ENCODE data around the gene PDLIM7.

PDLIM7 gene

DNA sequence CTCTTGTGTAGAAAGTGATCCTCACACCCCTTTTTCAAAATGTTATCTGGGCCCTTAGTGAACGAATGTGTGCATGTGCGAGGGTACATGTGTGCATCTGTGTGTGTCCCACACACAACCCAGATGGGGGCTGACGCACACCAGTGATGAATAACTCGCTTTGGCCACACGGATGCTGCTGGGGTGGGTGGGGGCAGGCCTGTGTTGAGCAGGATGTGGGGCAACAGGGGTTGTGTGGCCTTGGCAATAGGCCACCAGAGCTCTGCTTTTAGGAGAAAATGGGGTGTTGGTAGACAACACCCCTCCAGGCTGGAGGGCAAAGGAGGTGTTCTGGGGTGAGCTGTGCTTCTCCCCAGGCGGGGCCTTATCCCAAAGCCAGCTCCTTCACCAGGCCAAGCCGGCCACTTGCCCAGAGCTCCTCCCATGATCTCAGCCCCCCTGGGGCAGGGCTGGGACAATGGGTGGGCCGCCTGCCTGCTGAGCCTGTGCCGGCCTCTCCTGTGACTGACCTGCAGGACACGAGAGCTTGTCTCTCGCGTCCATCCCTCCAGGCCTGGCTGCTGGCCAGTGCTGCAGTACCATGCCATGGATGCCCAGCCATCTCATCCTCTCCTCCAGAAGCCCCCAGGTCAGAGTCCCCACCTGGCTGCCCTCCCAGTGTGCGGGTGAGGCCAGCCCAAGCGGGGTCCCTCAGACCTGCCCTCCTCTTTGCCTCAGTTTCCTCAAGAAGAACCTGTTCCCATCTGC, 25.6 kb downstream of the PDLIM7 start:
- DNase-seq: no peak

DNA sequence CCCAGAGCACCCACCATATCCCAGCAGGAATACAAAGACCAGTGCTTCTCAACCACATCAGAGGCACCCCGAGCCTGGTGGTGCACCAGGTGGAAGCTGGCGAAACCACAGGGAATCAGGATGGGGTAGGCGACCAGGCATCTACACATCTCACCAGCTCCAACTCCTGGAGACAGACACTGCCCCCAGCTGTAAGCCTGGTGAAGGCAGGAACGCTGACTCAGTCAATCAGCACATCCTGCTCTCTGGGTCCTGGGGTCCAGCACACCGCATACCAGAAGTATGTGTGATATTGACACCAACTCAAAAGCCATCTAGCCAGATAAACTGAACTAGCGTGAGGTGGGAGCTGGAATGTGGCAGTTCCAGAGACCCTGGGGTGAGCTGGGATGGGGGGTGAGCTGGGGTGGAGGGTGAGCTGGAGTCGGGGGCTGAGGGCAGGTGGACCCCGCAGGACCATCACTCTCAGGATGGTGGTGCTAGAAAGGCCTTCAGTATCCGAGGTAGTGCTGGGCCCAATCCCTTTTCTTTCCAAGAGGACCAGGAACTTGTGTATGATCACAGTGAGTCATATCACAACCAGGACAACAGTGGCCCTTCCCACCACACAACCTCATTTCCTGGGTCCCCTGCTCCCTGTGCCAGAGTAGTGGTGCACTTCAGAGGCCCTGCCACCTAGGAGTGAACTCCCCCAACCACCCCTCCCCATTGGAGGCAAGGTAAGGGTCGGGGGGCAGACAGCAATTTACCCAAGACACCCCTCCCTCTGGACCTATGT, 26.5 kb downstream of the PDLIM7 start:
- DNase-seq: no peak

DNA sequence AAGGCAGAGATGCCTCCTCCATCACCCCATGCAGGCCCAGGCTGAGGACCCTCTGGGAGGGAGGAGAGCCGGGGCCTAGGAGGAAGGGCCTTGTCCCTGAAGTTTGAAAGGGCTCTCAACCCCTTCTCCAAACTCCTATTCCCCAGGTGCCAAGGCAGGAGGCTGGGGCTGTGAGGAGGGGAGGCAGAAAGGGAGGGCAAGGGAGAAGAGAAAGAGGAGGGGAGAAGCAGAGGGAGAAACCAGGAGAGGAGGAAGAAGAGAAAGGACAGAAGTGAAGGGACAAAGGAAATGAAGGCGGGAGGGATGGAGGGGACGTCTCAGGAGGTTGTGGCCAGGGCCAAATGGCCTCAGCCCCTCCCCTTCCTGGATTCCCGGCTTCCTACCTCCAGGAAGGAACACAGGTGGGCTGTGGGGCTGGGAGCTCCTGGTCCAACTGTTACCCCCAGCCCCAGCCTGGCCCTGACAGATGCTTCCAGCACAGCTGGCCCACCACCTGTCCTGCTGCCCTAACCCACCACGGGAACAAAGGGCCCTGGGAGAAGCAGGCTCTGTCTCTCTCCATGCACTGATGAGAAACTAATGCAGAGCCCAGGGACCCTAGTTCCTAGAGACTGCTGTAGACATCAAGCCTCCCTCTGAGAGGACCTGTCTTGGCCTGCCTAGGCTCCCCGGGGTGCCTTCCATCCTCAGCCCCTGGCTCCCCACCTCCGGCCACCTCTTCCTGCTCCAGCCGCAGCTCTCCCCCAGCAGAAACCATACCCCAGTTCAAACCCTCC, 27.5 kb downstream of the PDLIM7 start:
- DNase-seq: no peak

DNA sequence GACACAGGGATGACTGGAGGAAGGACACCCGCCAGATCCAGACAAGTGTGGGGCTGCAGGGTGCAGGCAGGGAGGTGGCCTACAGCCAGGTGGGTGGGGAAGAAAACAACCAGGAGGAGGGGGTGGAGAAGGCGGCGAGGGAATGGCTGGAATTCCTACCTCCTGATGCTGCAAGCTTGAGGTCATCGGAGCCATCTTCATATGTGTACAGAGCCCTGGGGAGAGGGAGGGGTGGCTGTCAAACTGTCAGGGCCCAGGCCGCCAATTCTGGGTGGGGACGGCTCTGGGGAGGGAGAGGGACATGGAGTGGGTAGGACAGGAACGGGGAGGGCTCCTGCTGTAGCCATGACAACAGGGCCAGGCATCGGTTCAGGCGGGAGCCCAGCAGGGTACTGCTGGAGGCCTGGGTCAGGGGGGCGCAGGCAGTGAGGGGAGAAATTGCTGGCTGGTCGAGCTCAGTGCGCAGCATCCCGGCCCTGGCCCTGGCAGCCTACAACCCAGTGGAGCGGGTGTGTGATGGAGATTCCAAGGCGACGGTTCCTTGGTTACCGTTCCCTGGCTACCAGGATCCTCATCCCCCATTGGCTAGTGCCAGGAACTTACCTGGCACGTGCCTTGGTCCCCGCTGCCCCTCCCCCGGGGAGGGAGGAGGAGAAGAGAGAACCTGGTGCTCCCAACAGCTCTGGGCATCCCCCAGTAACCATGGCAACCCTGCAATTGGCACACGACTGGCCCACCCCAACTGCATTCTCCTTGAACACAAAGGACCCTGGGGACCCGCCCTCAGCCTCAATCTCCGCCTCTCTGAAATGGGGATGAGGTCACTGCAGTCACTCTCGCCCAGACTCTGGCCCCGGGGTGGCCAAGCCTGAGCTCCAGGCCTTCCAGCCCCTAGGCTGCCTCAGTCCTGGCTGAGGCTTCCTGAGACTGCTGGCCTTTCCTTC, 28.4 kb downstream of the PDLIM7 start:
- peak in 1 of 2 experiments; percentile 39 for DNase-seq

DNA sequence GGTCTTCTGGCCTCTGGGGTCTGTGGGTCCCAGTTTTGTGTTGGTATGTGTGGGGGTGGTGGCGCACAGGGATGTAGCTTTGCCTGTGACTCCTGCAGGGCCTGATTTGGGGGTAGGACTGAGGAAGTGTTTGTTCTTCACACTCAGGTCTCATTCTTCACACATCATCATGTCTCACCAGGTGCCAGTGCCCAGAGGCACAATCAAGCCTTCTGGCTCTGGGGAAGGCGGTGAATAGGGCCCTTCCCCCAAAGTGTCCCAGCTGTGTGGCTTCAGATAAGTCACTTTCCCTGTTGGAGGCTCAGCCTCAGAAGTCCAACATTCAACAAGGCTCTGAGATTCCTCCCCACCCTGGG, 29.1 kb downstream of the PDLIM7 start:
- no peak for DNase-seq

DNA sequence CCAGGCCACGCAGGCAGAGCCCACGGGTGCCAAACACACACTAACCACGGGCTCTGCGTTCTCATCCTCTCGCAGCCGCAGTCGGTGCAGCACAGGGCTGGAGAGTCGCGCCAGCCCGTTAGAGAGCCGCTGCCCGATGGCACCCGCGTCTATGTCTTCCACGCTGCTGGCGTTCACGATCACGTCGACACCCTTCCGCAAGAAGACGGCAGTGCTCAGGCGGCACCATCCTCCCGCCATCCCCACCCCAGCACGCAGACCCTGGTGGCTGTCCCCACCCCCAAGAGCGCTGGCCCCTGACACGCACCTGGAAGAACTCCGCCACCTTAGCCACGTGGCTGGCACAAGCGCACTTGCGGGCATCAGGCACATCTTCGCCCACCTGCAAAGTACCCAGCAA, 30.0 kb downstream of the PDLIM7 start:
- no peak for DNase-seq

DNA sequence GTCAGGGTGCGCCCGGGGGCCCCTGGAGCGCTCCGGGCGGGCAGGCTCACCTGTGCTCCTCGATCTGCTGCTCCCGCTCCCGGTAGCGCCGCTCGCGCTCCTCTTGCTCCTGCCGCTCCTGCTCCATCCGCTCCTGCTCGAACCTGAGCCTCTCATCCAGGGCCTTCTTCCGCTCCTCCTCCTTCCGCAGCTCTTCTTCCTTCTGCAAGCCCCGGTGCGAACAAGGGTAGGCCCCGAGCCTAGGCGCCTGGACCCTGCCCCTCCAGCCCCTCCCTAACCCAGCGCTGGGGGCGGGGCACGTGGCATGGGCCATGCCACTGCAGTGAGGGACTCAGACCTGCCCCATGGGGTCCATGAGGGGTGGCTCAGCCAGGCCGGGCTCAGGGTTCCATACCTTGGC, 30.5 kb downstream of the PDLIM7 start:
- DNase-seq: no peak

DNA sequence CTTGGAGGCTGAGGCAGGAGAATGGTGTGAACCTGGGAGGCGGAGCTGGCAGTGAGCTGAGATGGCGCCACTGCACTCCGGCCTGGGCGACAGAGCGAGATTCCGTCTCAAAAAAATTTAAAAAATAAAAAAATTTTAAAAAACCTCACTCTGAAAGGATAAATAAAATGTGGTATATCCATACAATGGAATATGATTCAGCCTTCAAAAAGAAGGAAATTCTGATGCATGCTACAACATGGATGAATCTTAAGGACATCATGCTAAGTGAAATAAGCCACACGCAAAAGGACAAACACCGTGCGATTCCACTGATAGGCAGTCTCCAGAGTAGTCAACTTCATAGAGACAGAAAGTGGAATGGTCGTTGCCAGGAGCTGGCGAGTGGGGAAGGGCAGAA, 32.4 kb downstream of the PDLIM7 start:
- DNase-seq: no peak

DNA sequence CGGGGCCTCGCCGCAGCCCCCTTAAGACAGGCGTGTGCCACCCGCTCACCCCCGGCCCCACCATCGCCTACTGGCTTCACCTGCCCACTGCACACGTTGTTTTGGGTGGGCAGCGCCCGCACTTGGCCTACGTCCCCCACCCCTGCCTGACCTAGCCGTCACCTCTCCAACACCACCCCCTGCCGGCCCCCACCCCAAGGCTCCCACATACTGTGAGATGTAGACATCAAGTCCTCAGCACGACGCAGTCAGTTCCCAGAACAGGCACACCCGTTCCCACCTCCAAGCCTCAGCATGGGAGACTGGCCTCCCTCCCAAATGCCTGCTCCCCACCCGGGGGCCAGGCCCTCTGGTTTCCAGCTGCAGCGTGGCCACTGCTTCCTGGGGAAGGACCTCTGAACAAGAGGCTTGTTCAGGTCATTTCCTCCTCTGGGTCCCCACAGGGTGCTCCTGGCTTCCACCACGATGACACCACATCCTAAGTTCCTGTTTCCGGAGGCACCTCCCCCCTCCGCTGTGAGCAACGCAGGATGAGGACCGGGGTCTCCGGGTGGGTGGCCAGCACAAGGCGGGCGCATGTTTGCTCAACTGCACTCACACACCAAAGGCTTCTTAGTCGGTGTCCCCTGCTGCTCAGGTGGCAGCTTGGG, 35.3 kb downstream of the PDLIM7 start:
- no peak for DNase-seq

DNA sequence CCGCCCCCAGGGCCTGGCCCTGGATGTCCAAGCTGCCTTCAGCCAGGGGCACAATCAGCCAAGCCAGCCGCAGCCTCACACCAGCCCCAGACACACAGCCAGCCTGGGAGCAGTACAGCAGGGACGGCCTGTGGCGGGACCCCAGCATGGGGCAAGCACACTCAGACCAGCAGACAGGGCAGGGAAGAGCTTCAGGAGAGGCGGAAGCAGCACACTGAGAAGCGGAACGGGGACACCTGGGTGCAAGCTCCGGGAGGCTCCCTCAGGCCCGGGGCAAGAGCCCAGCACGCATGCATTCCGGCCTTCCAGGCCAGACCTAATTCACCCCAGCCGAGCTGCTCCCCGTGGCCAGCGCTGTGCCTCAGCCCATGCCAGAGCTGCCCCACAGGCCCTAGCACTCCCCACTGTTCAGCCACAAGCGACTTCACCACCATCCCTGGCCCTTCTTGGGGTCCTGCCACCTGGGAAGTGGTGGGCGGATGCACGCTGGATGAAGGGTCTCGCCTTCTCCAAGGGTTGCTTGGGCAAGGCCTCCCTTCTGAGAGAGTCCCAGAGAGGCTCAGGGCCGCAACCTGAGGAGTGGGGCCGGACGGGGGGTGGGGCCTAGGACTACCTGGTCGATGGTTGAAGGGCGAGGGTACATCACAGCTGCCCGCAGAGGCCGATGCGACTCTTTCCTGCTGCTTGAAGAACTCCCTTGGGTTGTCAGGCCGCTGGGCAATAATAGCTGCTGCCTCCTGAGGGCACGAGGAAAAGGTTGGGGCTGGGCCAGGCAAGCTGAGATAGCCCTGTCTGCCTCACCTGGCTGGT, 37.4 kb downstream of the PDLIM7 start:
- DNase-seq: no peak

DNA sequence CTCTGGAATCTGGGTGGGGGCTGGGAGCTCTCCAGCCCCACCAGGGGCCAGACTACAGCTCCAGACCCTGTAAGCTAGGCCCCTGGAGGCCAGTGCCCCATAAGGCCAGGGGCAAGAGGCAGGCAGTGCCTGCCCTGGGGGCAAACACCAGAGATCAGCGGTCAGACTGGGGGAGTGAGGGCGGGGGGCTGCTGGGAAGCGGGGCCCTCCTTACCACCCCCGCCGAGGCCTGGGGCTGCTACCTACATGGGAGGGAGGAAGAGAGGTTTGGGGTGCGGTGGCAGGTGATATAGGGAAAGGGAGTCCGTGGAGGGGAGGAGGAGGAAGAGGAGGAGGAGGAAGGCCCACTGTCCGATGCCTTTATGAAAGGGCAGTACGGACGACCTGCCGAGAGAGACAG, 38.0 kb downstream of the PDLIM7 start:
- no peak for DNase-seq

DNA sequence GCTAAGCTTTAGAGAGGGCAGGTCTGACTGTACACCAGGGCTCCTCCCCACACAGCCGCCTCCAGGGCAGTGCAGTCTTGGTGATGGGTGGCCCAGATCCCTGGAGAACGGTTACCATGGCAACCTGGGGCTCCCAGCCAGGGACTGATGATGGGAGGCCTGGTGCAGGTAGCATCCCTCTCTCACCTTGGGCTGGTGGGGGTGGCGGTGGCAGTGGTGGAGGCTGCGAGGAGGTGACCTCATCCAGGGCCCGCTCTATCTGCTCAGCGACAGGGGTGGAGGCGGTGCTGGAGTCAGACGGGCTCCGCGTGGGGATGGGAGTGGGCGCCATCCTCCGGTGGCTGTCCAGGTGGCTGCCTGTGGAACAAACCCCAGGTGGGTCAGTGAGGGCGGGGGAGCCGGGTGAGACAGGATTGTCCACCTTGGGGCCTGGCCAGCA, 38.5 kb downstream of the PDLIM7 start:
- DNase-seq: peak in 1 of 2 experiments; percentile 15

DNA sequence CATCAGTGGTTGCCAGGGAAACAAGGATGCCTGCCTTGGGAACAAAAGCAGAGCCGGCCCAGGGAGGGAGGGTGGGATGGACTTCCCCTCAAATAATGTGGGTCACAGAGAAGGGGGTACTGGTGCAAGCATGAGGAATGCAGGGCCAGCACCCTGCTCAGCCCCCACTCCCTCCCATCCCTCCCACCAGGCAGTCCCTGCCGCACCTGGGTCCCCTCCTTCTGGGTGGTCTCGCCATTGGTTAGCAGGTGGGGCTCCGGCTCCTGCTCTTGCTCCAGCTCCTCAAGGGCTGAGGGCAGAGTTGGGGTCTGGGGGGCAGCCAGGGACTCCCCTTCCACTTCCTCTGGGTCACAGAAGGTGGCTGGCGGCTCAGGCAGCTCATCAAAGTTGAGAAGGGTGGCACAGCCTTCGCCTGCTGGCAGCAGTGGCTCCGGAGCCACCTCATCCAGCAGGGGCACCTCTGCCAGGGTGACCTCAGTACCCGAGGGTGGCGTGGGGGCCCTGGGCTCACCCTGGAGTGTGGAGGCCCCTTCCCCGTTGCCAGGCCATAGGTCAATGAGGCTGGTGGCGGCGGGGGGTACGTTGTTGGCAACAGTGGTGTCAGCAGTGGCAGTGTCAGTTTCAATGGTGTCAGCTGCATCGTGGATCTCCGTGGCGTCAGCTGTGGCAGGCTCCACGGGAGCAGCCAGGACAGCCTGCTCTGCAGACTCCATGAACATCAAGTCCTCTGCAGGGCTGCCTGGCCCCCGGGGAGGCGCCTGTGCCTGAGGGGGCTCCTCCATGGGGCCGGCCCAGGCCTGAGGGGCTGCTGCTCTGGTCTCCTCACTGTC, 39.3 kb downstream of the PDLIM7 start:
- no peak for DNase-seq

DNA sequence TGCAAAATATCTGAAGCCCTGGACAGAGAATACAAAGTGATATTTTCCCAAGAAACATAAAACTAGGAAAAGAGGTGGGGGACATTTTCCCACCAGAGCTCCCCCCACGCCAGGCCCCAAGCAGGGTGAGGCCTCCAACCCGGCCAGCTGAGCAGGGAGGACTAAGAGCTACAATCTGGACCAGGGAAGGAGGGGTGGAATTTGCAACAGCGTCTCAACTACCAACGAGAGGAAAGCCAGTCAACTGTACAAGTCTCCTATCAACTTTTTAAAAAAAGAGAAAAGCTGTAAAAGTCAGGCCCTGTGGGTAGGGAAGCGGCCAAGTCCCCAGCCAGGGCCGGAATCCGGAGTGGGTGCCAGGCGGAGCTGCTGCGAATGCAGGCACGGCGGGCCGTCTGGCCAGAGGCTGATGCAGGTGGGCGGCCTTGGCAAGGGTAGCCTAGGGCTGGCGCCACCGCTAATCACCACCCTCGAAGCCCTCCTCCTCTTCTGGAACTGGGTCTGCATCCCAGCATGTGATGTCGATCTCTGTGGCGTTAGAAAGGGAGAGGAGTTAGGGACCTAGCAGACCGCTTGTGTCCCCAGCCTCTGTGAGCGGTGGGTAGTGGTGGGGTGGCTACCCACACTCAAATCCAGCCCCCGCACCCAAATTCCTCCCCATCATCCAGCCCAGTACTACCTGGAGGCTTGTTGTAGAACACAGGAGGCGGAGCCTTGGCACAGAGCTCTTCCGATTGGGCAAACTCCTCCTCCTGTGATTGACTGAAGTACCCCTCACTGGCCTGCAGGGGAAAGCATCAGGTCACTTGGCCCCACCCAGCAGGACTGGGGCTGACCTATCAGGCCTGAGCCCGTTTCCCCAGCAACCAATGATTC, 40.2 kb downstream of the PDLIM7 start:
- DNase-seq: peak; percentile 87 to 94

DNA sequence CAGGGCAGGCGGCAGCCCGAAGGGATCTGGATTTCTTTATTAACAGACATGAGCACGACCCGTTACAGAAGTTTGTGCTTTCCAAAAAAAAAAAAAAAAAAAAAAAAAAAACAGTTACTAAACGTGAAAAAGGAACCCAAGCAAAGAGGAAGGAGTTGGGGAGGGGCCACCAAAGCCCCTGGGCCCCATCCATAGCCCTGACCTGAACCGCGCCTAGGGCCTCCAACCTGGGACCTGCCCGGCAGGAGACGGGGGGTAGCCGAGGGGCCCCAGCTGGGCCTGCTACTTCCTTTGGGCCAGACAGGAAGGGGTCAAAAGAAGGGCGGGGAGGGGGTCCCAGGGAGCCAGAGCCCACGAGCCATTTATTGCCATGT, 40.8 kb downstream of the PDLIM7 start:
- no peak for DNase-seq

DNA sequence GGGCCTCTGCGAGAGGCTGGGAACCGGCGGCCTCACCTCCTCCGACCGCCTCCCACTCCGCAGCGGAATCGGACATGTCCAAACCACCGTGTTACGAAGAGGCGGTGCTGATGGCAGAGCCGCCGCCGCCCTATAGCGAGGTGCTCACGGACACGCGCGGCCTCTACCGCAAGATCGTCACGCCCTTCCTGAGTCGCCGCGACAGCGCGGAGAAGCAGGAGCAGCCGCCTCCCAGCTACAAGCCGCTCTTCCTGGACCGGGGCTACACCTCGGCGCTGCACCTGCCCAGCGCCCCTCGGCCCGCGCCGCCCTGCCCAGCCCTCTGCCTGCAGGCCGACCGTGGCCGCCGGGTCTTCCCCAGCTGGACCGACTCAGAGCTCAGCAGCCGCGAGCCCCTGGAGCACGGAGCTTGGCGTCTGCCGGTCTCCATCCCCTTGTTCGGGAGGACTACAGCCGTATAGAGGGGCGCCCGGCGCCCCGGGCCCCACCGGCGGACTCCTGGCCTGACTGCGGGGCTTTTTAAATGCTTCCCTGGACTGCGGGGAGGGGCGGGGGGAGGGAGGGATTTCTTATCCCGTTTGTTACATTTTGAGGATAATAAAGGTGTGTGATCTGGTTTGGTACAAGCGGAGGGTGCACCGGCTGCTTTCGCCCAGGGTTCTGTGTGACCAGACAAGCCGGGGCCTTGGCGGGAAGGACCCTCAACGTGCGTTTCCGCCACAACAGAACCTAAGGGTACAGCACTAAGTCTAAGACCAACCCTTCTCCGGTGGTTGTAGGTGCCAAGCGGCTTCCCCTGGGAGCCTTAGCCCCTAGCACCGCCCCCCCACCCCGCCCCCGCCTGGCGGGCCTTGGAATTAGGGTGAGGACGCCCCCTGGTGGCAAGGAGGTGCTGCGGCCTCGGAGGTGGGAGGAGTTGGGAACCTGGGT, 41.5 kb downstream of the PDLIM7 start:
- peak; percentile 89 to 93 for DNase-seq

DNA sequence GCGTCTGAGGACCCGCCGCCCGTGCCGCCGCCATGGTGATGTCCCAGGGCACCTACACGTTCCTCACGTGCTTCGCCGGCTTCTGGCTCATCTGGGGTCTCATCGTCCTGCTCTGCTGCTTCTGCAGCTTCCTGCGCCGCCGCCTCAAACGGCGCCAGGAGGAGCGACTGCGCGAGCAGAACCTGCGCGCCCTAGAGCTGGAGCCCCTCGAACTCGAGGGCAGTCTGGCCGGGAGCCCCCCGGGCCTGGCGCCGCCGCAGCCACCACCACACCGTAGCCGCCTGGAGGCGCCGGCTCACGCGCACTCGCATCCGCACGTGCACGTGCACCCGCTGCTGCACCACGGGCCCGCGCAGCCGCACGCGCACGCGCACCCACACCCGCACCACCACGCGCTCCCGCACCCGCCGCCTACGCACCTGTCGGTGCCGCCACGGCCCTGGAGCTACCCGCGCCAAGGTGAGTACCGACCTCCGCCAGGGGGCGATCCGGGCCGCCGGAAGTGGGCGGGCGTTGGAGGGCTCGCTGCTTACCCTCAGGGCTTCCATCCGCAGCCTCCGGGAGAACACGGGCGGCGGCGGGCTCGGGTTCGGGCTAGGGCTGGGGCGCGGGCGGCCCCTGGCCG, 42.3 kb downstream of the PDLIM7 start:
- DNase-seq: peak; percentile 85 to 92

All from NCI-H2081 (cell line).